GM21515 (cell line): ENCODE measurements around the gene SENP3.

ENCODE experiments used
- ATAC-seq: cut with Tn5 transposase; IDR thresholded peaks from one replicate; pipeline ENCODE4 v1.9.1; 2021; ENCODE audit not compliant: unreplicated experiment

SENP3 gene

GRCh38 chr17:7561589-7562207 lies at the start of gene SENP3:
Gene SENP3 (plus strand): TSS chr17:7561919. CDS start chr17:7563077, 1,158 bp downstream.
- peak; percentile 55 for ATAC-seq

GRCh38 chr17:7512105-7512504 lies 49.6 kb upstream of the SENP3 start:
- ATAC-seq: no peak

GRCh38 chr17:7512824-7513540 lies 48.7 kb upstream of the SENP3 start:
- ATAC-seq: no peak

GRCh38 chr17:7513850-7514419 lies 47.8 kb upstream of the SENP3 start:
- ATAC-seq: no peak

- ATAC-seq: no peak
Measured at GRCh38 chr17:7515911-7516610, 45.7 kb upstream of the SENP3 start.

GRCh38 chr17:7523033-7523432 lies 38.7 kb upstream of the SENP3 start:
- ATAC-seq: no peak

GRCh38 chr17:7528842-7529241 lies 32.9 kb upstream of the SENP3 start:
- ATAC-seq: no peak

GRCh38 chr17:7530023-7530900 lies 31.5 kb upstream of the SENP3 start:
- ATAC-seq: no peak

GRCh38 chr17:7538050-7538449 lies 23.7 kb upstream of the SENP3 start:
- ATAC-seq: no peak

- ATAC-seq: no peak
Measured at GRCh38 chr17:7538891-7539545, 22.7 kb upstream of the SENP3 start.

GRCh38 chr17:7541074-7541621 lies 20.6 kb upstream of the SENP3 start:
- no peak for ATAC-seq

- no peak for ATAC-seq
Measured at GRCh38 chr17:7544911-7545310, 16.8 kb upstream of the SENP3 start.

- ATAC-seq: no peak
Measured at GRCh38 chr17:7548585-7549400, 12.9 kb upstream of the SENP3 start, which contains the start of gene TNFSF12. Gene TNFSF12 (plus strand): TSS chr17:7549058. CDS start chr17:7549154, 96 bp downstream.

GRCh38 chr17:7549401-7550055 lies 12.2 kb upstream of the SENP3 start:
- ATAC-seq: no peak

- ATAC-seq: no peak
Measured at GRCh38 chr17:7550344-7550743, 11.4 kb upstream of the SENP3 start.

GRCh38 chr17:7551396-7551795 lies 10.3 kb upstream of the SENP3 start:
- no peak for ATAC-seq

GRCh38 chr17:7552621-7553051 lies 9.1 kb upstream of the SENP3 start:
- no peak for ATAC-seq

GRCh38 chr17:7553356-7553755 lies 8.4 kb upstream of the SENP3 start:
- ATAC-seq: no peak
